ENCODE data around the gene MPP7.

MPP7 gene

DNA sequence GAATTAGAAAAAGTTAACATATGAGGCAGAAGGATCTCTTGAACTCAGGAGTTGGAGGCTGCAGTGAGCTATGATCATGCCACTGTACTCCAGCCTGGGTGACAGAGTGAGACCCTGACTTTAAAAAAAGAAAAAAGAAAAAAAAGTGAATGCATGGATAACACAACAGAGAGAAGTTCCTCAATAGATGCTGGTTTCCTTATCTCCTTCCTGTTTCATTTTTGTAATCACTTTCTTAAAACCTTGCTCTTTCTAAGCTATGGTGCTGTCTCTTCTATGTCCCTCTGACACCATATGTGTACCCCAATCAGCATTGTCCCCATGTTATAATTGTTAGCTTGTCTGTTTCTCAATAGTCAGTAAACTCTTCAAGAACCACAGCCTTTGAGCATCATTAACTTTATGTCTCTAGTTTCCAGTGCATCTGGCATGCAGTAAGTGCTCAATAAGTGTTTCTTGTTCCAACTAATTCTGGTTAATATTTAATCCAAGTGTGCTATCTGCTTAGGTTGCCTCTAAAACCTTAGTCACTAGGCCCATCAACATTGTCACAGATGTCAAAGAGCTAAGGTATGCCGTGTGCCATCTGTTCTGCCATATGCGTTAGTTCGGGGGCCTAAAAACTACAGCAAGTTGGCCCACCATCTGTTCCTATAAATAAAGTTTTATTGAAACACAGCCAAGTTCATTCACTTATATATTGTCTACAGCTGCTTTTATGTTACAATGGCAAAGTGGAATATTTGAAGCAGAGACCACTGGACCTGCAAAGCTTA lies 36.2 kb downstream of the MPP7 start:
- DNase-seq, result no peak

GRCh38 chr10:28263136-28263857 lies 39.6 kb downstream of the MPP7 start:
- DNase-seq, result no peak

DNA sequence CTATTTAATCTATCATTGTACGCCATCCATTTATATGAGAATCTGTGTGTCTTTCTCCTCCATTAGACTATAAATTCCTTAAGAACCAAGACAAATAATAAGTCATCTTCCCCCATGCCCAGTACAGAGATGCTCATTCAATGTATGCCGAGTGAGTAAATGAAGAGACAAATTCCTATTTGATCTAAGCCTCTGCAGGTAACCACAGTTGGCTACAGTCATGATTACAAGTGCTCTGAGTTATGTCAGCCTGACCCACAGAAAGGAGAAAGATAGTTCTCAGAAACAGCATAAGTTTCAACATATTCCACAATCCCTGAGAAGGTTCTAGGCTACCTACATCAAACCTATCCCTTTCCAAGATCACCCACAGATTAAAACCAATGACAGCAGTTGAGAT lies 46.1 kb downstream of the MPP7 start:
- DNase-seq, result no peak

- DNase-seq, result peak; percentile 76
Observed at GRCh38 chr10:28254290-28254985, 48.4 kb downstream of the MPP7 start.

- no peak for DNase-seq
Observed at GRCh38 chr10:28253169-28253785, 49.6 kb downstream of the MPP7 start.
